Peyer's patch (tissue), 4 donors: ENCODE measurements around the gene DLG3. TPM values are rescaled to one million over a fixed set of nuclear protein-coding genes. Genes with fewer than 3 reads are reported as not detected.

Experiments
- DNase-seq, 3 donors: peaks; one replicate each; pipeline ENCODE4 v3.0.0-alpha.2; 2017 to 2019
- H3K27ac ChIP-seq, 4 donors: fragments of 200-600 bp; sonication (generic); one replicate each; pipeline ENCODE4 v1.5.1; 2016 to 2019
- H3K27me3 ChIP-seq, 2 donors: fragments of 200-600 bp; sonication (generic); one replicate each; pipeline ENCODE4 v1.5.1; 2019
- H3K36me3 ChIP-seq, 3 donors: fragments of 200-600 bp; sonication (generic); one replicate each; pipeline ENCODE4 v1.5.1; 2016 to 2019
- H3K4me1 ChIP-seq, 4 donors: fragments of 200-600 bp; sonication (generic); one replicate each; pipeline ENCODE4 v1.5.1; 2016 to 2019
- H3K4me3 ChIP-seq, 4 donors: fragments of 200-600 bp; sonication (generic); 1 replicate in 3 of 4; 2 replicates in 1 of 4; pipeline ENCODE4 v1.5.1; 2016 to 2019; ENCODE audit warnings: mild to moderate bottlenecking in 1 of 4
- H3K9me3 ChIP-seq, 4 donors: fragments of 200-600 bp; sonication (generic); one replicate each; pipeline ENCODE4 v1.5.1; 2016 to 2019; ENCODE audit warnings: mild to moderate bottlenecking in 1 of 4
- POLR2A ChIP-seq, 2 donors: fragments of 450-650 bp; IDR thresholded peaks; one replicate each; pipeline ENCODE4 v1.5.1; 2017; ENCODE audit warnings: antibody characterized with exemption in 2 of 2, mild to moderate bottlenecking in 2 of 2, moderate library complexity in 2 of 2
- total RNA-seq, 4 donors: library from RNA; depleted of rRNA; stranded (reverse); fragments of >200 nt; gene quantifications; one replicate each; pipeline ENCODE4 v1.1.0, GENCODE V29; 2016
- TF ChIP-seq, protein P1 (sequence below), 6 experiments: fragments of 450-650 bp in 4 of 6; fragments of 200-600 bp in 2 of 6; sonication (generic) in 1 of 6; IDR thresholded peaks; one replicate each; pipeline ENCODE4 v1.5.1; 2017 to 2019; ENCODE audit warnings: antibody characterized with exemption in 6 of 6, mild to moderate bottlenecking in 3 of 6, moderate library complexity in 1 of 6

Gene DLG3
- total RNA-seq, 4 donors from 2014 or later: 33.8 to 58.9 (median 52.8) TPM

GRCh38 chrX:70498129-70498528 lies 53.5 kb downstream of the DLG3 start:
- Histone ChIP-seq H3K4me1 (no peaks in the 10 kb centered on the region), H3K9me3 (no peaks in the 10 kb centered on the region), H3K4me3 (no peak overlapping the region), H3K36me3 (peaks cover 0 to 68% (median 0%) of the 10 kb centered on the region in 3 donors), H3K27me3 (no peaks in the 10 kb centered on the region), H3K27ac (no peak overlapping the region)
- no peak for DNase-seq
- TF ChIP-seq, protein P1, sequence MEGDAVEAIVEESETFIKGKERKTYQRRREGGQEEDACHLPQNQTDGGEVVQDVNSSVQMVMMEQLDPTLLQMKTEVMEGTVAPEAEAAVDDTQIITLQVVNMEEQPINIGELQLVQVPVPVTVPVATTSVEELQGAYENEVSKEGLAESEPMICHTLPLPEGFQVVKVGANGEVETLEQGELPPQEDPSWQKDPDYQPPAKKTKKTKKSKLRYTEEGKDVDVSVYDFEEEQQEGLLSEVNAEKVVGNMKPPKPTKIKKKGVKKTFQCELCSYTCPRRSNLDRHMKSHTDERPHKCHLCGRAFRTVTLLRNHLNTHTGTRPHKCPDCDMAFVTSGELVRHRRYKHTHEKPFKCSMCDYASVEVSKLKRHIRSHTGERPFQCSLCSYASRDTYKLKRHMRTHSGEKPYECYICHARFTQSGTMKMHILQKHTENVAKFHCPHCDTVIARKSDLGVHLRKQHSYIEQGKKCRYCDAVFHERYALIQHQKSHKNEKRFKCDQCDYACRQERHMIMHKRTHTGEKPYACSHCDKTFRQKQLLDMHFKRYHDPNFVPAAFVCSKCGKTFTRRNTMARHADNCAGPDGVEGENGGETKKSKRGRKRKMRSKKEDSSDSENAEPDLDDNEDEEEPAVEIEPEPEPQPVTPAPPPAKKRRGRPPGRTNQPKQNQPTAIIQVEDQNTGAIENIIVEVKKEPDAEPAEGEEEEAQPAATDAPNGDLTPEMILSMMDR (IDR thresholded peaks at IDR 0.05): no peak
- no peak for TF ChIP-seq POLR2A (IDR thresholded peaks at IDR 0.05)

- Histone ChIP-seq H3K27ac (no peak overlapping the region), H3K4me3 (no peak overlapping the region), H3K27me3 (no peaks in the 10 kb centered on the region), H3K36me3 (peaks cover 0 to 47% (median 0%) of the 10 kb centered on the region in 3 donors), H3K4me1 (no peaks in the 10 kb centered on the region), H3K9me3 (no peaks in the 10 kb centered on the region)
- DNase-seq: no peak
- TF ChIP-seq, protein P1 (IDR thresholded peaks at IDR 0.05): no peak
- no peak for TF ChIP-seq POLR2A (IDR thresholded peaks at IDR 0.05)
These were observed 56.2 kb downstream of the DLG3 start for GRCh38 chrX:70500826-70501225.

GRCh38 chrX:70504772-70505450 lies 60.3 kb downstream of the DLG3 start:
- no peak for DNase-seq
- Histone ChIP-seq H3K36me3 (peaks cover 0 to 18% (median 0%) of the 10 kb centered on the region in 3 donors), H3K27me3 (no peaks in the 10 kb centered on the region), H3K4me1 (no peaks in the 10 kb centered on the region), H3K9me3 (no peaks in the 10 kb centered on the region), H3K4me3 (no peak overlapping the region), H3K27ac (no peak overlapping the region)
- TF ChIP-seq, protein P1 (IDR thresholded peaks at IDR 0.05): no peak
- no peak for TF ChIP-seq POLR2A (IDR thresholded peaks at IDR 0.05)

DNA sequence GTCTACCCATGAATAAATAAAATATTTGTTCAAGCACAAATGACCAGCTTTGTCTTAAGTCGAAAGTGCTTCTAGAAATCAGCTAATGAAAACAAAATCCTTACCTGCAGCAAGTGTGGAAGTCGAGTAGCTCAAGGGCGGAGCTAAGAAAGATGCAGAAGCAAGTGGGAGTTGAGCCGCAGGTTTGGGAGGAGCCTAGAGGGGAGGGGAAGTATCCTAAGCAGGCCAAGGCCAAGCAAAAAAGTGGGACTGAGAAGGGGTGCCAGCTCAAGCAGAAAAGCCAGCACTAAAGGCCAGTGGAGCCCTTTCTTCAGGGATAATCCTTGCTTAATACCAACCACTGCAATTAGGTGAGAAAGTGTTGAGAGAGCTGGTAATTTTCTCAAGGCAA lies 60.8 kb downstream of the DLG3 start:
- no peak for TF ChIP-seq POLR2A (IDR thresholded peaks at IDR 0.05)
- TF ChIP-seq, protein P1 (IDR thresholded peaks at IDR 0.05): no peak
- DNase-seq: no peak
- H3K36me3 ChIP-seq: peaks cover 0 to 13% (median 0%) of the 10 kb centered on the region in 3 donors
- no peaks in the 10 kb centered on the region for H3K4me1 ChIP-seq
- no peaks in the 10 kb centered on the region for H3K9me3 ChIP-seq
- no peaks in the 10 kb centered on the region for H3K27me3 ChIP-seq
- H3K27ac ChIP-seq: no peak overlapping the region
- no peak overlapping the region for H3K4me3 ChIP-seq

DNA sequence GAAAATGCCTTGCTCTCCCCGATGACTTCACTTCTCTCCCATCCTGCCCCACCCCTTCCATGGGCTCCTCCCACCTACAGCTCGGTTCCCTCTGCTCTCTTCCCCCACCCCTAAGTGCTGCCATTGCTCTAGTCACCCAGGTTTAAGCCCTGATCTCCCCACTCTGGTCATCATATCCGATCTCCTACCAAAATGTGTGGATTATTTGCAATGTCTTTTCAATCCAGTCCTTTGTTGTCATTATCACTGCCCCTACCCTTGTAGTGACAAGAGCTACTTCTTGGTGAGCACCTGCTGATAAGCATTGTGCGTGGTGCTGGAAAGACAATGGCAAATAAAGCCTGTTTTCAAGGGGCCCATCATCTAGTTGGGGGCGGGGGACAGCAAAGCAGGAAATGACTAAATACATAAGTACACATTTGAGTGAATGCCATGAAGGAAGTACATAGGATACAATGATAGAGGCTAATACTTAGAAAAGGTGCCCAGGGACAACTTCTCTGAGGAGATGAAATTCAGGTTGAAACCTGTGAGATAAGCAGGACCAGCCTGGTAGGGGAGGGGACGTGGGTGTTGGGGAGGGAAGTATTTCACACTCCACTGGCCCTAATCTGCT lies 63.8 kb downstream of the DLG3 start:
- Histone ChIP-seq H3K4me3 (no peak overlapping the region), H3K9me3 (no peaks in the 10 kb centered on the region), H3K4me1 (no peaks in the 10 kb centered on the region), H3K27me3 (no peaks in the 10 kb centered on the region), H3K27ac (no peak overlapping the region), H3K36me3 (no peaks in the 10 kb centered on the region)
- TF ChIP-seq POLR2A (IDR thresholded peaks at IDR 0.05): no peak
- TF ChIP-seq, protein P1 (IDR thresholded peaks at IDR 0.05): no peak
- DNase-seq: no peak
